Thymus (tissue), 11 donors: ENCODE results near the gene KRT36. TPM values are rescaled to one million over a fixed set of nuclear protein-coding genes. Genes with fewer than 3 reads are reported as not detected.
A peak's percentile ranks its signal among the peaks of the same experiment; 100 is the strongest.

Experiments
- DNase-seq, 9 donors: peaks; one replicate each; pipeline ENCODE4 v3.0.0-alpha.2; 2013; ENCODE audit warnings: low spot score in 9 of 9, low read depth in 6 of 9, missing footprints in 1 of 9
- H3K27ac ChIP-seq, 2 donors: one replicate each; pipeline ENCODE4 v1.5.1; 2013; ENCODE audit warnings: control low read depth in 1 of 2, low read depth in 1 of 2, low read length in 1 of 2, mild to moderate bottlenecking in 1 of 2, moderate library complexity in 1 of 2
- H3K27me3 ChIP-seq, 2 donors: one replicate each; pipeline ENCODE4 v1.5.1; 2013; ENCODE audit warnings: low read length in 1 of 2; ENCODE audit not compliant: control insufficient read depth in 2 of 2, insufficient read depth in 1 of 2
- H3K36me3 ChIP-seq, 2 donors: one replicate each; pipeline ENCODE4 v1.5.1; 2013; ENCODE audit warnings: low read length in 1 of 2, mild to moderate bottlenecking in 1 of 2, moderate library complexity in 1 of 2; ENCODE audit not compliant: control insufficient read depth in 2 of 2, insufficient read depth in 2 of 2
- H3K4me1 ChIP-seq, 2 donors: one replicate each; pipeline ENCODE4 v1.5.1; 2013; ENCODE audit warnings: low read length in 2 of 2; ENCODE audit not compliant: control insufficient read depth in 2 of 2, insufficient read depth in 2 of 2
- H3K4me3 ChIP-seq, 2 donors: one replicate each; pipeline ENCODE4 v1.5.1; 2013; ENCODE audit warnings: low read length in 2 of 2, control low read depth in 1 of 2, mild to moderate bottlenecking in 1 of 2
- H3K9me3 ChIP-seq, 2 donors: one replicate each; pipeline ENCODE4 v1.5.1; 2013; ENCODE audit warnings: low read length in 1 of 2, mild to moderate bottlenecking in 1 of 2; ENCODE audit not compliant: control insufficient read depth in 2 of 2, insufficient read depth in 1 of 2
- WGBS: extraction: QIAGEN DNeasy Blood & Tissue Kit; methylation state at CpG from one replicate; pipeline ENCODE4 v1.1.7; 2013; 5-methylcytosine and 5-hydroxymethylcytosine counted together
- polyA plus RNA-seq: library from polyadenylated mRNA; stranded (reverse); fragments of 200-250 nt; gene quantifications from one replicate; pipeline ENCODE4 v1.2.3, GENCODE V29; 2013
- total RNA-seq: library from RNA; stranded (reverse); fragments of 120-200 nt; gene quantifications from one replicate; pipeline ENCODE4 v1.2.4, GENCODE V29; 2013
- donor health status: healthy.

Gene KRT36
- total and polyA plus RNA-seq, 2 donors, result 1.2 to 3.5 TPM

DNA sequence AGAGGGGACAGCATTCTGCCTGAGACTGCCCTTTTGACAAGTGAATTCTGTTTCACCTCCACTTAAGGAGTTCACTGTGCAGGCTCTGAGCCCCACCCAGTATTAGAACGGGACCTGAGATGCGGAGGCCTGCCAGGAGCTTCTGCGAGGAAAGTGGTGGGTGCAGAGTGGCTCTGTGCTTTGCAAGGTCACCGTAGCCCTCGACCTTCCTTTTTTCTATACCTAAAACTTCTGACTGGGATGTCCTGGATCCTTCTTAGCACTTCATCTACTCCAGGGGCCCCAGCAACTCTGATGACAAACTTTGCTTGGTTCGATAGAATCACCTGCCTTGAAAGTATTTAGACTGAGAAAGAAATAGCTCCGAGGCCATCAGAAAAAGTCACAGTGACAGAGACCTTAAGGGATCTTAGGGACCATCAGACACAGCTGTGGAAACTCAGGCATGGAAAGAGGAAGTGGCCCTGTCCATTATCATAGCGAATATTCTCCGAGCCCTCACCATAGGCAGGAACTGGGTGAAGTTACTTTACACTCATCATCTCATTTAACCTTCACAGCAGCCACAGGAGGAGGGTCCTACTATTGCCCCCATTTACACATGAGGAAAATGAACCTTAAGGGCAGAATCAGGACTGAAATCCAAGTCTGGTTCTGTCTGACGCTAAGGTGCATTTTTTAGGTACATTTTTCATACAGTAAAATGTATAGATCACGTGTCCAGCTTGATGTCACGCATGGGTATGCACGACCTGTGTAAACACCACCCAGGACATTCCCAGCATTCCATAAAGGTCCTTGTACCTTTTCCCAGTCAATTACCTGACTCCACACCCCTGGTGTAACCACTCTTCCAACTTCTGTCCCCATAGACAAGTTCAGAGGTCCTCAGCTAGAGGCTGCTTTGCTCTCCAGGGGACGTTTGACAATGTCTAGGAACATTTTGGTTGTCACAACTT is 16.4 kb upstream of the KRT36 start:
- Histone ChIP-seq H3K27me3 (no peaks in the 10 kb centered on the region), H3K27ac (no peak overlapping the region), H3K4me1 (peaks cover 0 to 11% of the 10 kb centered on the region in 2 donors), H3K9me3 (no peaks in the 10 kb centered on the region), H3K4me3 (no peak overlapping the region), H3K36me3 (no peaks in the 10 kb centered on the region)
- 82% methylated on average over 14 of the region's 14 CpGs for WGBS
- DNase-seq, result no peak

GRCh38 chr17:41505007-41505808 is 15.5 kb upstream of the KRT36 start, which contains the start of gene KRT13:
Gene KRT13, minus strand, starts transcription at chr17:41505612. Its CDS starts 62 bp downstream, at chr17:41505550.
- no peaks in the 10 kb centered on the region for H3K9me3 ChIP-seq
- no peaks in the 10 kb centered on the region for H3K36me3 ChIP-seq
- H3K4me3 ChIP-seq, result no peak within 1 kb of the TSS
- peak within 1 kb of the TSS in 1 of 2 donors; percentile 30 for H3K27ac ChIP-seq
- H3K27me3 ChIP-seq, result no peaks in the 10 kb centered on the region
- WGBS, result 92% methylated on average over 17 of the region's 17 CpGs
- no peak for DNase-seq
- H3K4me1 ChIP-seq, result peaks cover 0 to 11% of the 10 kb centered on the region in 2 donors

- Histone ChIP-seq H3K36me3 (no peaks in the 10 kb centered on the region), H3K27me3 (no peaks in the 10 kb centered on the region), H3K4me3 (no peak overlapping the region), H3K4me1 (peaks cover 0 to 11% of the 10 kb centered on the region in 2 donors), H3K9me3 (no peaks in the 10 kb centered on the region), H3K27ac (peak overlapping the region in 1 of 2 donors; percentile 28)
- 89% methylated on average over 8 of the region's 8 CpGs for WGBS
- DNase-seq, result peak in 1 of 9 donors; percentile 12
These were observed 14.7 kb upstream of the KRT36 start for GRCh38 chr17:41504246-41504977.

DNA sequence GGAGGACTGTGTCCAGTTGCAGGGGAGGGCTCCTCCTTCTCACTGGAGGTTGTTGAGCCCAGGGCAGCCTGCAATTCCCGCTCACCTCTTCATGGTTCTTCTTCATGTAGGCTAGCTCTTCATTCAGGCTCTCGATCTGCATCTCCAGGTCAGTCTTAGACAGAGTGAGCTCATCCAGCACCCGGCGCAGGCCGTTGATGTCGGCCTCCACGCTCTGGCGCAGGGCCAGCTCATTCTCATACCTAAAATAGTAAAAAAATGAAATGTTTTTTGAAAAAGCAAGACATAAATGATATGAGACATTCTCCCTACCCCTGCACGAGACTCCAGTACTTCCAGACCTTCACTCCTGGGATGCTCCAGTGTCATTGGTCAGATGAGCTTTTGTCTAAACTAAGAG is 13.5 kb upstream of the KRT36 start:
- H3K27me3 ChIP-seq, result no peaks in the 10 kb centered on the region
- H3K4me3 ChIP-seq, result no peak overlapping the region
- no peak overlapping the region for H3K27ac ChIP-seq
- 95% methylated on average over 9 of the region's 9 CpGs for WGBS
- no peaks in the 10 kb centered on the region for H3K36me3 ChIP-seq
- DNase-seq, result no peak
- no peaks in the 10 kb centered on the region for H3K9me3 ChIP-seq
- H3K4me1 ChIP-seq, result peaks cover 0 to 14% of the 10 kb centered on the region in 2 donors

- no peak overlapping the region for H3K27ac ChIP-seq
- 84% methylated on average over 15 of the region's 15 CpGs for WGBS
- no peaks in the 10 kb centered on the region for H3K9me3 ChIP-seq
- H3K36me3 ChIP-seq, result no peaks in the 10 kb centered on the region
- no peaks in the 10 kb centered on the region for H3K27me3 ChIP-seq
- no peak for DNase-seq
- no peak overlapping the region for H3K4me3 ChIP-seq
- H3K4me1 ChIP-seq, result peaks cover 0 to 9% of the 10 kb centered on the region in 2 donors
These were observed 10.6 kb upstream of the KRT36 start for GRCh38 chr17:41500131-41500911.

DNA sequence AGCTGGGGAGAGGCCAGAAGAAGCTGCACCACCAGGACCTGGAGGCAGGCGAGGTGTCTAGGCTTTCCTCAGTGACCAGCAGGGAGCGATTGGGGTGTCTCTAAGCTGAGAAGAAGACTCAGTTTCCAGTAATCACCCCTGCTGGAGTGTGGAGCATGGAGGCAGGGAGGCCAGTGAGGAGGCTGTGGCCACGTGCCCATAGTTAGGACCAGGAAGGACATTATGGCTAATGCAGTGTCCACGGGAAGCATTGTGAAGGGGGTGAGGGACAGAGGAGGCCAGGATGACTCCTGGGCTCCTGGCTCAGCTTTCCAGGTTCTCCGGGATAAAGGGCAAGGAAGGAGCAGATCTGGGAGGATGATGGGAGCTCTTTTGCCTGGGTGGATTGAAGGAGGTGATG is 10.0 kb upstream of the KRT36 start:
- Histone ChIP-seq H3K36me3 (no peaks in the 10 kb centered on the region), H3K4me3 (no peak overlapping the region)
- WGBS, result 90% methylated on average over 5 of the region's 5 CpGs

GRCh38 chr17:41498276-41498675 is 8.6 kb upstream of the KRT36 start:
- Histone ChIP-seq H3K4me1 (peaks cover 0 to 5% of the 10 kb centered on the region in 2 donors), H3K4me3 (no peak overlapping the region), H3K27ac (peak overlapping the region in 1 of 2 donors; percentile 11), H3K27me3 (no peaks in the 10 kb centered on the region), H3K36me3 (no peaks in the 10 kb centered on the region), H3K9me3 (no peaks in the 10 kb centered on the region)
- DNase-seq, result no peak
- 85% methylated on average over 6 of the region's 6 CpGs for WGBS

More for the DNA sequence above, 10.0 kb upstream of the KRT36 start:
- Histone ChIP-seq H3K9me3 (no peaks in the 10 kb centered on the region), H3K27ac (no peak overlapping the region), H3K4me1 (peaks cover 0 to 3% of the 10 kb centered on the region in 2 donors), H3K27me3 (no peaks in the 10 kb centered on the region)
- DNase-seq, result no peak

DNA sequence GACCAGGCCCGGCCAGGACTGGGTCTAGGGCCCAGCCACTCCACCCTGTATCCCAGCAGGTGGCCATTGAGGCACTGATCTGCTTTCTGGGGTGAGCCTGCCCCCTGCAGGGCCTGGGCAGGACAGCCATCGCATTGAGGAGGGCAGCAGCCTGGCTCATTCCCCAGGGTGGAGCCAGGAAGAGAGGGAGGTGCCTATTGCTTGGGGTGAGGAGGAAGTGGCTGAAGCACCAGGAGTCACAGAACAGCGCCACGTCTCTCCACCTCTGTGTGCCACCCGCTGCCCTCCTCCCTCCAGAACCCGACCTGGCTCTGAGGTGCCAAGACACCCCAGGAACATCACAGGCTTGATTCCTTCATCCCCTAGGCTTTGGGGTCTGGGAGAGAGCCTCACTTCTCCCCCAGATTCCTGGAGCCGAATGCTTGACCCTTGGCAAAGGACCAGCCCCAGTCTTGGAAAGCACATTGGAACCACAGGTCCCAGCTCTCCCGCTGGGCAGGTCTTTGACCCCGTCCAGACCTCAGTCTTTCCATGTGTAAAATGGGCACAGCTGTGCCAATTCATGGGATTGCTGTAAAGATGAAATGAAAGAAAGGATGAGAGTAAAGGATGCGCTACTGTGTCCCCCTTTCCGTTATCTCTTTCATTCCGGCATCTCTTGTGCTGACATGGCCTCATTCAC is 7.2 kb upstream of the KRT36 start:
- no peaks in the 10 kb centered on the region for H3K9me3 ChIP-seq
- peak in 3 of 9 donors; percentile 11 to 32 (median 16) for DNase-seq
- no peaks in the 10 kb centered on the region for H3K27me3 ChIP-seq
- no peaks in the 10 kb centered on the region for H3K36me3 ChIP-seq
- H3K4me1 ChIP-seq, result peaks cover 0 to 9% of the 10 kb centered on the region in 2 donors
- WGBS, result 52% methylated on average over 12 of the region's 12 CpGs
- H3K4me3 ChIP-seq, result no peak overlapping the region
- H3K27ac ChIP-seq, result no peak overlapping the region
